HEK293 (cell line): ENCODE data around the gene KLLN.

Experiments
- CTCF ChIA-PET: fragments of 350-600 bp; formaldehyde crosslinking; extraction: SDS; loops from one replicate; lab custom pipeline; 2021; ENCODE audit warnings: antibody characterized with exemption; lab: Yijun Ruan, JAX
- POLR2A ChIA-PET: fragments of 300-600 bp; formaldehyde crosslinking; extraction: SDS; loops from one replicate; lab custom pipeline; 2020; ENCODE audit warnings: antibody characterized with exemption, inconsistent platforms; lab: Yijun Ruan, JAX
- H3K27ac ChIP-seq: fragments of 200-500 bp; sonication (Bioruptor generic); 2 replicates; pipeline ENCODE4 v1.5.1; 2014; ENCODE audit warnings: low read depth, low read length, control low read depth, inconsistent platforms; ENCODE audit errors: extremely low read depth
- H3K36me3 ChIP-seq, 2 experiments: fragments of 200-500 bp in 1 of 2; sonication (Bioruptor generic) in 1 of 2; 1 replicate in 1 of 2; 2 replicates in 1 of 2; pipeline ENCODE4 v1.5.1; 2014 to 2017; ENCODE audit warnings: inconsistent platforms in 2 of 2, low read length in 2 of 2; ENCODE audit not compliant: control insufficient read depth in 2 of 2, insufficient read depth in 1 of 2
- H3K4me1 ChIP-seq: fragments of 200-500 bp; sonication (Bioruptor generic); 2 replicates; pipeline ENCODE4 v1.5.1; 2014; ENCODE audit warnings: mild to moderate bottlenecking, low read length, inconsistent platforms; ENCODE audit not compliant: control insufficient read depth, insufficient read depth
- H3K4me3 ChIP-seq: 2 replicates; pipeline ENCODE4 v1.5.1; 2011; ENCODE audit warnings: low read depth, mild to moderate bottlenecking, control low read depth, low read length, moderate library complexity
- H3K9me3 ChIP-seq: fragments of 200-500 bp; sonication (Bioruptor generic); 2 replicates; pipeline ENCODE4 v1.5.1; 2014; ENCODE audit warnings: low read depth, low read length, inconsistent platforms; ENCODE audit not compliant: control insufficient read depth, insufficient read depth
- CTCF ChIP-seq: fragments of 450-650 bp; formaldehyde crosslinking; IDR thresholded peaks from 2 replicates; pipeline ENCODE4 v1.5.1; 2016; ENCODE audit warnings: missing biosample characterization, missing genetic modification characterization
- HOXA7 ChIP-seq: sonication (generic); formaldehyde crosslinking; IDR thresholded peaks from 2 replicates; pipeline ENCODE4 v1.8.1; 2022; ENCODE audit warnings: missing genetic modification reagents, borderline replicate concordance
- KLF16 ChIP-seq: fragments of 450-650 bp; formaldehyde crosslinking; IDR thresholded peaks from 2 replicates; pipeline ENCODE4 v1.5.1; 2017; ENCODE audit warnings: missing biosample characterization, missing genetic modification characterization
- OSR2 ChIP-seq: fragments of 450-650 bp; formaldehyde crosslinking; IDR thresholded peaks from 2 replicates; pipeline ENCODE4 v1.5.1; 2016; ENCODE audit warnings: missing biosample characterization, missing genetic modification characterization
- PRDM1 ChIP-seq: fragments of 450-650 bp; formaldehyde crosslinking; IDR thresholded peaks from 2 replicates; pipeline ENCODE4; 2016; ENCODE audit warnings: missing biosample characterization, missing genetic modification characterization
- SCRT1 ChIP-seq: fragments of 450-650 bp; formaldehyde crosslinking; IDR thresholded peaks from 2 replicates; pipeline ENCODE4 v1.5.1; 2016; ENCODE audit warnings: missing biosample characterization, missing genetic modification characterization, borderline replicate concordance
- SCRT2 ChIP-seq: fragments of 450-650 bp; formaldehyde crosslinking; IDR thresholded peaks from 2 replicates; pipeline ENCODE4 v1.5.1; 2016; ENCODE audit warnings: missing biosample characterization, missing genetic modification characterization
- WT1 ChIP-seq: fragments of 450-650 bp; formaldehyde crosslinking; IDR thresholded peaks from 2 replicates; pipeline ENCODE4 v1.5.1; 2016; ENCODE audit warnings: missing biosample characterization, missing genetic modification characterization
- ZBTB17 ChIP-seq: fragments of 450-650 bp; formaldehyde crosslinking; IDR thresholded peaks from 2 replicates; pipeline ENCODE4 v1.5.1; 2016; ENCODE audit warnings: missing biosample characterization, missing genetic modification characterization
- ZBTB49 ChIP-seq: fragments of 450-650 bp; formaldehyde crosslinking; IDR thresholded peaks from 2 replicates; pipeline ENCODE4 v1.5.1; 2016; ENCODE audit warnings: missing biosample characterization, missing genetic modification characterization, low read depth
- ZNF10 ChIP-seq: fragments of 450-650 bp; formaldehyde crosslinking; IDR thresholded peaks from 2 replicates; pipeline ENCODE4 v1.5.1; 2017; ENCODE audit warnings: missing biosample characterization, missing genetic modification characterization
- ZNF248 ChIP-seq: fragments of 450-650 bp; formaldehyde crosslinking; IDR thresholded peaks from 2 replicates; pipeline ENCODE4 v1.5.1; 2017; ENCODE audit warnings: missing biosample characterization, missing genetic modification characterization
- ZNF366 ChIP-seq: fragments of 450-650 bp; formaldehyde crosslinking; conservative IDR thresholded peaks from 2 replicates; pipeline ENCODE4 v1.5.1; 2016; ENCODE audit warnings: missing biosample characterization, missing genetic modification characterization
- ZNF514 ChIP-seq: fragments of 450-650 bp; formaldehyde crosslinking; IDR thresholded peaks from 2 replicates; pipeline ENCODE4 v1.5.1; 2016; ENCODE audit warnings: missing biosample characterization, missing genetic modification characterization
- ZNF623 ChIP-seq: fragments of 450-650 bp; formaldehyde crosslinking; IDR thresholded peaks from 2 replicates; pipeline ENCODE4 v1.5.1; 2016; ENCODE audit warnings: missing biosample characterization, missing genetic modification characterization
- ZNF629 ChIP-seq: fragments of 450-650 bp; formaldehyde crosslinking; IDR thresholded peaks from 2 replicates; pipeline ENCODE4 v1.5.1; 2017; ENCODE audit warnings: missing biosample characterization, missing genetic modification characterization
- ZNF660 ChIP-seq: fragments of 450-650 bp; IDR thresholded peaks from 2 replicates; pipeline ENCODE4 v1.5.1; 2018; ENCODE audit warnings: missing biosample characterization, mild to moderate bottlenecking, missing genetic modification characterization
- ZNF707 ChIP-seq: fragments of 450-650 bp; formaldehyde crosslinking; IDR thresholded peaks from 2 replicates; pipeline ENCODE4 v1.5.1; 2016; ENCODE audit warnings: missing biosample characterization, missing genetic modification characterization
- TF ChIP-seq, protein P1 (sequence below): fragments of 450-650 bp; formaldehyde crosslinking; IDR thresholded peaks from 2 replicates; pipeline ENCODE4 v1.5.1; 2016; ENCODE audit warnings: missing biosample characterization, missing genetic modification characterization
- TF ChIP-seq, protein P2 (sequence below): fragments of 450-650 bp; formaldehyde crosslinking; IDR thresholded peaks from 2 replicates; pipeline ENCODE4 v1.5.1; 2016; ENCODE audit warnings: missing biosample characterization, missing genetic modification characterization, borderline replicate concordance

KLLN gene

DNA sequence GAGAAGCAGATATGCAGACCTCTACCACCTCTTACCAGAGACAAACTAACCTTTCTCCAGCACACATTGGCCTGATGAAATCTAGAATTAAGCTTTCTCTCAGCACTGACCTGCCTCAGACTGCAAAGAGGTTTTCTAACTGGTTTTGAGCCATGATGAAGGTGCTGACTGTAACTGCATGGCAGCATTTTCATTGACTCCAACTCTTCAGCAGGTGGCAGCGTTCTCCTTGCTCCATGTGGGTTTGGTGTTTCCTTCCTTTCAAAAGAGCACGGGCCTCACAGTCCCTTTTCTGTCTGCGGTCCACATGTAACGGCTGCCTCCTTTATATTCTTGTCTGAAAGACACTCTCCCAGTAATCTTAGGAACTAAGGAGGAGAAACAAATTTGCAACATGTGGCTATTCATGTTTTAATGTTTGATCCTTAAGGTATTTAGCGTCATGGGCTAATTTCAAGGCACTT is 12.6 kb downstream of the KLLN start (continued):
- TF ChIP-seq ZBTB49 (tag by site-specific recombination) (no peak), PRDM1 (tag by site-specific recombination) (peak; percentile 53), ZNF366 (tag by site-specific recombination) (0 out of 2 replicates have a peak, but pooled peaks have one; percentile 10), CTCF (tag by site-specific recombination) (peak; percentile 59; the same call in 1 of the 2 replicates), ZNF514 (tag by site-specific recombination) (no peak), ZBTB17 (tag by site-specific recombination) (peak; percentile 53), ZNF629 (no peak)
- TF ChIP-seq, protein P1, sequence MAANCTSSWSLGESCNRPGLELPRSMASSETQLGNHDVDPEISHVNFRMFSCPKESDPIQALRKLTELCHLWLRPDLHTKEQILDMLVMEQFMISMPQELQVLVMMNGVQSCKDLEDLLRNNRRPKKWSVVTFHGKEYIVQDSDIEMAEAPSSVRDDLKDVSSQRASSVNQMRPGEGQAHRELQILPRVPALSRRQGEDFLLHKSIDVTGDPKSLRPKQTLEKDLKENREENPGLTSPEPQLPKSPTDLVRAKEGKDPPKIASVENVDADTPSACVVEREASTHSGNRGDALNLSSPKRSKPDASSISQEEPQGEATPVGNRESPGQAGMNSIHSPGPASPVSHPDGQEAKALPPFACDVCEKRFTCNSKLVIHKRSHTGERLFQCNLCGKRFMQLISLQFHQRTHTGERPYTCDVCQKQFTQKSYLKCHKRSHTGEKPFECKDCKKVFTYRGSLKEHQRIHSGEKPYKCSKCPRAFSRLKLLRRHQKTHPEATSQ (tag by site-specific recombination) = no peak

- POLR2A ChIA-PET = interaction anchor here (2.0 kb wide), 1 partner anchor 31 kb away, joined by 5 read pairs; the partner anchor contains the start of gene ATAD1
- Histone ChIP-seq H3K4me1 (peaks cover 20% of the 10 kb centered on the region), H3K9me3 (no peaks in the 10 kb centered on the region), H3K27ac (no peak overlapping the region), H3K36me3 (no peaks in the 10 kb centered on the region), H3K4me3 (no peak overlapping the region)
- TF ChIP-seq ZNF660 (tag by site-specific recombination) = no peak
- no peak for TF ChIP-seq ZNF707
- TF ChIP-seq ZNF248 (tag by site-specific recombination) = no peak
- TF ChIP-seq WT1 (tag by site-specific recombination) = peak; percentile 33
- TF ChIP-seq OSR2 (tag by site-specific recombination) = 0 out of 2 replicates have a peak, but pooled peaks have one; percentile 26
- no peak for TF ChIP-seq HOXA7 (CRISPR knock-in tag)
- TF ChIP-seq, protein P2, sequence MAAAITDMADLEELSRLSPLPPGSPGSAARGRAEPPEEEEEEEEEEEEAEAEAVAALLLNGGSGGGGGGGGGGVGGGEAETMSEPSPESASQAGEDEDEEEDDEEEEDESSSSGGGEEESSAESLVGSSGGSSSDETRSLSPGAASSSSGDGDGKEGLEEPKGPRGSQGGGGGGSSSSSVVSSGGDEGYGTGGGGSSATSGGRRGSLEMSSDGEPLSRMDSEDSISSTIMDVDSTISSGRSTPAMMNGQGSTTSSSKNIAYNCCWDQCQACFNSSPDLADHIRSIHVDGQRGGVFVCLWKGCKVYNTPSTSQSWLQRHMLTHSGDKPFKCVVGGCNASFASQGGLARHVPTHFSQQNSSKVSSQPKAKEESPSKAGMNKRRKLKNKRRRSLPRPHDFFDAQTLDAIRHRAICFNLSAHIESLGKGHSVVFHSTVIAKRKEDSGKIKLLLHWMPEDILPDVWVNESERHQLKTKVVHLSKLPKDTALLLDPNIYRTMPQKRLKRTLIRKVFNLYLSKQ (tag by site-specific recombination) = no peak
- peak; percentile 89 for TF ChIP-seq SCRT2
- TF ChIP-seq SCRT1 (tag by site-specific recombination) = peak; percentile 83
- peak; percentile 40; the same call in 1 of the 2 replicates for TF ChIP-seq ZNF623 (tag by site-specific recombination)
- no peak for TF ChIP-seq KLF16 (tag by site-specific recombination)
- peak; percentile 67 for TF ChIP-seq ZNF10 (tag by site-specific recombination)
- CTCF ChIA-PET = interaction anchor here (0.6 to 4.5 kb wide), 5 partner anchors 10 to 658 kb away, joined by 3 to 26 read pairs (median 3); no protein-coding TSS in a partner anchor
These were observed 14.3 kb downstream of the KLLN start for GRCh38 chr10:87849001-87849400.
